Ovary (tissue), 3 donors: Measurements from ENCODE around the gene MINDY4B.

Experiments
- CTCF ChIP-seq, 3 donors: fragments of 450-650 bp in 2 of 3; fragments of 200-600 bp in 1 of 3; IDR thresholded peaks; one replicate each; pipeline versions ENCODE4 v1.5.1 to v1.8.0; 2016 to 2022; ENCODE audit warnings: antibody characterized with exemption in 3 of 3, mild to moderate bottlenecking in 1 of 3
- POLR2A ChIP-seq: fragments of 450-650 bp; IDR thresholded peaks from one replicate; pipeline ENCODE4 v1.6.1; 2017; ENCODE audit warnings: antibody characterized with exemption, mild to moderate bottlenecking, moderate library complexity
- donor health status: DM: no; HTN: no; CAD: no.

- no peak for TF ChIP-seq CTCF (IDR thresholded peaks at IDR 0.05)
- no peak for TF ChIP-seq POLR2A
Observed at GRCh38 chr3:150875548-150875947, 29.7 kb downstream of the MINDY4B start.
